Brain microvascular endothelial cell (primary cell): ENCODE data around the gene ZNF362.

Experiments used
- DNase-seq: peaks from one replicate; pipeline ENCODE4 v3.0.0-alpha.2; 2020
- H3K27ac ChIP-seq: fragments of 250-450 bp; sonication (Bioruptor Pico); 2 replicates; pipeline ENCODE4 v1.5.1; 2020; ENCODE audit warnings: mild to moderate bottlenecking, moderate library complexity
- H3K27me3 ChIP-seq: fragments of 250-450 bp; sonication (Bioruptor Pico); replicated peaks from 2 replicates; pipeline ENCODE4 v1.5.1; 2020; ENCODE audit warnings: mild to moderate bottlenecking
- H3K36me3 ChIP-seq: fragments of 250-450 bp; sonication (Bioruptor Pico); replicated peaks from 2 replicates; pipeline ENCODE4 v1.5.1; 2020; ENCODE audit warnings: mild to moderate bottlenecking
- H3K4me3 ChIP-seq: 2 replicates; pipeline ENCODE4 v1.5.1; 2011; ENCODE audit warnings: low read depth, mild to moderate bottlenecking, control low read depth, low read length, moderate library complexity
- in situ Hi-C: cut with HindIII; loops from 2 replicates; pipeline ENCODE4 v1.10.0; 2017; ENCODE audit warnings: low sequenced_read_pairs, low pct_ligation_motif_present
- TF ChIP-seq, protein P1 (sequence below): IDR thresholded peaks from 2 replicates; pipeline ENCODE4 v1.5.1; 2011; ENCODE audit warnings: low read depth, mild to moderate bottlenecking, moderate library complexity, low read length, control low read depth, inconsistent platforms; ENCODE audit errors: missing control alignments

The ZNF362 gene

DNA sequence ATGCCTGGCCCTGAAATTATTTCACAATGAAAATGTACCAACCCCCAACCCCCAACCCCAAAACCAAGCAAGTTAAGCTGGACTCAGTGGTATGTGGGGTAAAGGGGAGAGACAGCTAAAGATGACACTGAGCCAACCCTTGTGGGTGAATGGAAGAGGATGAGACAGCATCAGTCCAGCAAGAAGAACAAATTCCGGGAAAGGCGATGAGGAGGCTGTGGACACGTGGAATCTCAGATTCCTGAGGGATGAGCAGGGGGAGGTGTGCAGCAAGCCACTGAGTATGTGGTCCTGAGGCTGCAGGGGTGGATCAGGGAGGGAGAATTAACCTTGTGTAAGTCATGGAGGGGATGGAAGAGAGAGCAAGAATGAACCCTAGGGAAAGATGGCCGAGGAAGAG, 14.4 kb upstream of the ZNF362 start:
- Histone ChIP-seq H3K27ac (no peak overlapping the region), H3K27me3 (no peaks in the 10 kb centered on the region), H3K36me3 (no peaks in the 10 kb centered on the region), H3K4me3 (no peak overlapping the region)
- in situ Hi-C loops = no loop called here
- no peak for DNase-seq
- TF ChIP-seq, protein P1, sequence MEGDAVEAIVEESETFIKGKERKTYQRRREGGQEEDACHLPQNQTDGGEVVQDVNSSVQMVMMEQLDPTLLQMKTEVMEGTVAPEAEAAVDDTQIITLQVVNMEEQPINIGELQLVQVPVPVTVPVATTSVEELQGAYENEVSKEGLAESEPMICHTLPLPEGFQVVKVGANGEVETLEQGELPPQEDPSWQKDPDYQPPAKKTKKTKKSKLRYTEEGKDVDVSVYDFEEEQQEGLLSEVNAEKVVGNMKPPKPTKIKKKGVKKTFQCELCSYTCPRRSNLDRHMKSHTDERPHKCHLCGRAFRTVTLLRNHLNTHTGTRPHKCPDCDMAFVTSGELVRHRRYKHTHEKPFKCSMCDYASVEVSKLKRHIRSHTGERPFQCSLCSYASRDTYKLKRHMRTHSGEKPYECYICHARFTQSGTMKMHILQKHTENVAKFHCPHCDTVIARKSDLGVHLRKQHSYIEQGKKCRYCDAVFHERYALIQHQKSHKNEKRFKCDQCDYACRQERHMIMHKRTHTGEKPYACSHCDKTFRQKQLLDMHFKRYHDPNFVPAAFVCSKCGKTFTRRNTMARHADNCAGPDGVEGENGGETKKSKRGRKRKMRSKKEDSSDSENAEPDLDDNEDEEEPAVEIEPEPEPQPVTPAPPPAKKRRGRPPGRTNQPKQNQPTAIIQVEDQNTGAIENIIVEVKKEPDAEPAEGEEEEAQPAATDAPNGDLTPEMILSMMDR = no peak

DNA sequence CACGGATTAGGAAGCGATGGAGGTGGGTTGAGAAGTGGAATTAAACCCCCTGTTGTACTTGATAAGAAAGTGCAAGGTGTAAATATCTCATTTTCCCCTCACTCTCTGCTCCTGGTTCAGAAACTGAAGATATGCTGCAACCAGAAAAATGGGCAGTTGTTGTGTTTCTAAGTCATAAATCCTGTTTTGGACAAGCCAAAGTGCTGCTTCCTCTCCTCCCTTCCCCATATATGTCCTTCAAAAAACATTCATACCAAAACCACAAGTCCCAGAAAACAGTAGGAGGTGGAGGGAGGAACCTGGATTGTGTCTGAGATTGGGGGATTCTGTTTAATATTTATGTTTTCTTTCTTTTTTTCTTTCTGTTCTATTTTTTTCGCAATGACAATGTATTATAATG, 13.6 kb upstream of the ZNF362 start:
- TF ChIP-seq, protein P1 = no peak
- no peaks in the 10 kb centered on the region for H3K27me3 ChIP-seq
- H3K36me3 ChIP-seq = no peaks in the 10 kb centered on the region
- no peak for DNase-seq
- no peak overlapping the region for H3K4me3 ChIP-seq
- in situ Hi-C loops = no loop called here
- no peak overlapping the region for H3K27ac ChIP-seq

DNA sequence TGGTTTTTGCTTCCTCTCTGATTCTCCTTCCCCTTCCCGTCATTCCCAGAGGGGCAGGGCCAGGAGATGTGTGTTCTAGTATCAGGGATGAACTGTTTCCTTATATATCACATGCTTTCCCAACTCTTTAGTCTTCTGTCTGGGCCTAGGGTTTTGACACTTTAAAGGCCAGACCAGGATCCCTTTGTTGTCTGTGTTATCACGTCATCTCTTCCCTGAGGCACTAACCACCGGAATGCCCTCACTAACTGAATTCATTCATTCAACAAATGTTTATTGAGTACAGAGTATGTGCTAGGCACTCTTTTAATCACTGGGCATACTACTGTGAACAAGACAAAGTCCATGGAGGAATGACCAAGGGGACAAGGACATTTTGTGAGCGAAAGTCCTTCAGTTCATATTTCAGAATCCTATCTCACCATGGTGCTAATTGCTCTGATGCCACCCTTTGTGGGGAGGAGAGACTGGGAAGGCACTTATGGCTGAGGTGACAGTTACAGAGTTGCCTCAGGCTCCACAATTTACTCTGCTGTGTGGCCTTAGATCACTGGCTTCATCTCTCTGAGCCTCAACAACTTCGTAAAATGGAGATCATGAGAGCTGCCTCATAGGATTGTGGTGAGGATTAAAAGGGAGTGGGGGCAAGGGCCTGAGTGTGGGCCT, 12.0 kb upstream of the ZNF362 start:
- TF ChIP-seq, protein P1 = no peak
- no peaks in the 10 kb centered on the region for H3K36me3 ChIP-seq
- H3K4me3 ChIP-seq = no peak overlapping the region
- DNase-seq = no peak
- H3K27me3 ChIP-seq = no peaks in the 10 kb centered on the region
- in situ Hi-C loops = no loop called here
- H3K27ac ChIP-seq = no peak overlapping the region

GRCh38 chr1:33244809-33245186, 11.5 kb upstream of the ZNF362 start:
- in situ Hi-C loops = no loop called here
- TF ChIP-seq, protein P1 = no peak
- no peaks in the 10 kb centered on the region for H3K36me3 ChIP-seq
- no peak overlapping the region for H3K27ac ChIP-seq
- DNase-seq = no peak
- no peaks in the 10 kb centered on the region for H3K27me3 ChIP-seq
- H3K4me3 ChIP-seq = no peak overlapping the region

- in situ Hi-C loops = no loop called here
- H3K36me3 ChIP-seq = no peaks in the 10 kb centered on the region
These were observed 10.1 kb upstream of the ZNF362 start for GRCh38 chr1:33246171-33246570.

More at GRCh38 chr1:33246171-33246570, 10.1 kb upstream of the ZNF362 start:
- Histone ChIP-seq H3K4me3 (no peak overlapping the region), H3K27me3 (no peaks in the 10 kb centered on the region), H3K27ac (no peak overlapping the region)
- TF ChIP-seq, protein P1 = no peak
- no peak for DNase-seq
